Myocyte (in vitro differentiated cells): ENCODE measurements around the gene ETDB. TPM values are rescaled to one million over a fixed set of nuclear protein-coding genes. Genes with fewer than 3 reads are reported as not detected.

Experiments used
- total RNA-seq: library from RNA; depleted of rRNA; stranded (reverse); fragments of >200 nt; gene quantifications from 2 replicates; pipeline ENCODE4 v1.2.3, GENCODE V29; 2014

Gene ETDB
- total RNA-seq, 1 donor from 2014 or later = not detected

Other genes with a start within 250 kb of the ETDB start
- gene MOSPD1, start 205.3 kb downstream of the ETDB start, total RNA-seq = 67.4 and 140 TPM in 2 replicates
- 0.31 and 4.7 TPM in 2 replicates for gene SMIM10, start 129.5 kb downstream of the ETDB start, total RNA-seq
- gene RTL8B, start 98.0 kb downstream of the ETDB start, total RNA-seq = 12.1 and 20.9 TPM in 2 replicates
- gene RTL8C, start 88.2 kb downstream of the ETDB start, total RNA-seq = 152 and 179 TPM in 2 replicates
- 12.0 and 28.3 TPM in 2 replicates for gene RTL8A, start 68.4 kb downstream of the ETDB start, total RNA-seq
- gene SMIM10L2B, start 21.8 kb downstream of the ETDB start, total RNA-seq = 0.40 and 0.68 TPM in 2 replicates
- gene CT55, start 50.9 kb upstream of the ETDB start, total RNA-seq = not detected in 2 replicates
- gene ETDA, start 131.5 kb upstream of the ETDB start, total RNA-seq = not detected in 2 replicates
- not detected in 2 replicates for gene ETDC, start 189.0 kb upstream of the ETDB start, total RNA-seq
- gene ZNF75D, start 223.6 kb upstream of the ETDB start, total RNA-seq = 5.9 and 6.0 TPM in 2 replicates
- 12.1 and 14.2 TPM in 2 replicates for gene ZNF449, start 224.3 kb upstream of the ETDB start, total RNA-seq